HG02981 (cell line): ENCODE data around the gene TIAM1.

Experiments
- ATAC-seq: cut with Tn5 transposase; IDR thresholded peaks from one replicate; pipeline ENCODE4 v1.9.1; 2021; ENCODE audit warnings: mild to moderate bottlenecking, moderate library complexity; ENCODE audit not compliant: unreplicated experiment

Gene TIAM1

GRCh38 chr21:31290765-31291164 lies 53.3 kb downstream of the TIAM1 start:
- no peak for ATAC-seq

GRCh38 chr21:31289702-31290101 lies 54.4 kb downstream of the TIAM1 start:
- no peak for ATAC-seq

- ATAC-seq: no peak
Measured at GRCh38 chr21:31288191-31288590, 55.9 kb downstream of the TIAM1 start.

- ATAC-seq: no peak
Measured at GRCh38 chr21:31287201-31287600, 56.9 kb downstream of the TIAM1 start.

GRCh38 chr21:31286621-31287020 lies 57.4 kb downstream of the TIAM1 start:
- no peak for ATAC-seq

GRCh38 chr21:31284797-31285397 lies 59.2 kb downstream of the TIAM1 start:
- ATAC-seq: no peak

GRCh38 chr21:31283025-31283424 lies 61.0 kb downstream of the TIAM1 start:
- ATAC-seq: no peak

- ATAC-seq: no peak
Measured at GRCh38 chr21:31282095-31282709, 61.9 kb downstream of the TIAM1 start.

GRCh38 chr21:31281561-31281960 lies 62.5 kb downstream of the TIAM1 start:
- ATAC-seq: no peak

- no peak for ATAC-seq
Measured at GRCh38 chr21:31279986-31280385, 64.1 kb downstream of the TIAM1 start.

- no peak for ATAC-seq
Measured at GRCh38 chr21:31279214-31279613, 64.8 kb downstream of the TIAM1 start.

- ATAC-seq: no peak
Measured at GRCh38 chr21:31278511-31279130, 65.4 kb downstream of the TIAM1 start.

GRCh38 chr21:31276663-31277062 lies 67.4 kb downstream of the TIAM1 start:
- ATAC-seq: no peak

- no peak for ATAC-seq
Measured at GRCh38 chr21:31275901-31276300, 68.2 kb downstream of the TIAM1 start.

GRCh38 chr21:31273278-31273677 lies 70.8 kb downstream of the TIAM1 start:
- ATAC-seq: no peak

GRCh38 chr21:31268090-31268489 lies 76.0 kb downstream of the TIAM1 start:
- no peak for ATAC-seq

GRCh38 chr21:31267644-31268043 lies 76.4 kb downstream of the TIAM1 start:
- no peak for ATAC-seq

- no peak for ATAC-seq
Measured at GRCh38 chr21:31266241-31266640, 77.8 kb downstream of the TIAM1 start.

- ATAC-seq: no peak
Measured at GRCh38 chr21:31265366-31266013, 78.6 kb downstream of the TIAM1 start.

GRCh38 chr21:31264574-31264973 lies 79.5 kb downstream of the TIAM1 start:
- no peak for ATAC-seq

GRCh38 chr21:31262728-31263127 lies 81.3 kb downstream of the TIAM1 start:
- ATAC-seq: no peak

GRCh38 chr21:31261759-31262158 lies 82.3 kb downstream of the TIAM1 start:
- ATAC-seq: no peak
